Prostate gland (tissue), 2 donors: ENCODE data around the gene HBS1L. TPM values are rescaled to one million over a fixed set of nuclear protein-coding genes. Genes with fewer than 3 reads are reported as not detected.

Experiments
- DNase-seq: peaks from one replicate; pipeline ENCODE4 v3.0.0-alpha.2; 2019; ENCODE audit warnings: low spot score
- H3K27ac ChIP-seq, 2 donors: fragments of 200-600 bp; sonication (generic); 2 replicates each; pipeline ENCODE4 v1.5.1; 2017 to 2019
- H3K27me3 ChIP-seq: fragments of 200-600 bp; sonication (generic); replicated peaks from 2 replicates; pipeline ENCODE4 v1.5.1; 2019; ENCODE audit not compliant: insufficient read depth
- H3K36me3 ChIP-seq, 2 donors: fragments of 200-600 bp; sonication (generic); 1 replicate in 1 of 2; 2 replicates in 1 of 2; pipeline versions ENCODE4 v1.5.1 to v1.8.1; 2017 to 2019
- H3K4me1 ChIP-seq: fragments of 200-600 bp; sonication (generic); replicated peaks from 2 replicates; pipeline ENCODE4 v1.5.1; 2019
- H3K4me3 ChIP-seq, 2 donors: fragments of 200-600 bp; sonication (generic); 2 replicates each; pipeline ENCODE4 v1.5.1; 2017 to 2019
- H3K9me3 ChIP-seq: fragments of 200-600 bp; sonication (generic); 2 replicates; pipeline ENCODE4 v1.5.1; 2017
- POLR2A ChIP-seq: fragments of 450-650 bp; IDR thresholded peaks from one replicate; pipeline ENCODE4 v1.6.1; 2016; ENCODE audit warnings: antibody characterized with exemption, mild to moderate bottlenecking
- POLR2AphosphoS5 ChIP-seq: sonication (generic); formaldehyde crosslinking; IDR thresholded peaks from one replicate; pipeline ENCODE4 v1.6.1; 2017; ENCODE audit warnings: antibody characterized with exemption
- WGBS: methylation state at CpG from one replicate; pipeline ENCODE4 v1.1.5; 2018; 5-methylcytosine and 5-hydroxymethylcytosine counted together
- intact Hi-C: fragments of 100-400 bp; cut with DNase I; formaldehyde crosslinking; loops from one replicate; pipeline ENCODE4 v1.14.2; 2022
- total RNA-seq, 2 donors: library from RNA; depleted of rRNA; stranded (reverse); fragments of >200 nt; gene quantifications; one replicate each; pipeline ENCODE4 v1.1.0, GENCODE V29; 2016
- TF ChIP-seq, protein P1 (sequence below), 4 experiments: fragments of 200-600 bp in 2 of 4; fragments of 450-650 bp in 2 of 4; sonication (generic) in 2 of 4; IDR thresholded peaks; 1 replicate in 3 of 4; 2 replicates in 1 of 4; pipeline ENCODE4 v1.5.1; 2016 to 2019; ENCODE audit warnings: antibody characterized with exemption in 4 of 4, mild to moderate bottlenecking in 2 of 4, moderate library complexity in 2 of 4

Gene HBS1L
- total RNA-seq, 2 donors from 2014 or later, result 54.2 to 72.1 TPM

DNA sequence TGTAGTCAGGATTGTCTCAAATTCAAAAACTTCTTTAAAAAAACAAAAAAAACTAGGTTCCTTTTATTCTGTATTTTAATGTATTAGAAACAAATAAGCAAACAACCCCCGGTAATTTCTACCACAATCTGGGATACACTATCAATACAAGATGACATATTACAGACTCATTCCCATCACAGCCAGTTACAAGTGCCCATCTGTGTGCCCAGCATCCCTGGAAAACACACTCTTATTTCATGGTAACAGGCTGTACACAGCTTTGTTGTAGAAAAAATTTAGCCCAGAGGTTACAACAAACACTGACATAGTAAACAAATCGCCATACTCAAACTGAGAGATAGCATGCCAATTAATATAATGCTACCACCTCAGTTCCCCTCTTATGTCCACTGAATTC, 16.3 kb downstream of the HBS1L start:
- TF ChIP-seq POLR2AphosphoS5, result no peak
- no peak for TF ChIP-seq POLR2A
- TF ChIP-seq, protein P1, sequence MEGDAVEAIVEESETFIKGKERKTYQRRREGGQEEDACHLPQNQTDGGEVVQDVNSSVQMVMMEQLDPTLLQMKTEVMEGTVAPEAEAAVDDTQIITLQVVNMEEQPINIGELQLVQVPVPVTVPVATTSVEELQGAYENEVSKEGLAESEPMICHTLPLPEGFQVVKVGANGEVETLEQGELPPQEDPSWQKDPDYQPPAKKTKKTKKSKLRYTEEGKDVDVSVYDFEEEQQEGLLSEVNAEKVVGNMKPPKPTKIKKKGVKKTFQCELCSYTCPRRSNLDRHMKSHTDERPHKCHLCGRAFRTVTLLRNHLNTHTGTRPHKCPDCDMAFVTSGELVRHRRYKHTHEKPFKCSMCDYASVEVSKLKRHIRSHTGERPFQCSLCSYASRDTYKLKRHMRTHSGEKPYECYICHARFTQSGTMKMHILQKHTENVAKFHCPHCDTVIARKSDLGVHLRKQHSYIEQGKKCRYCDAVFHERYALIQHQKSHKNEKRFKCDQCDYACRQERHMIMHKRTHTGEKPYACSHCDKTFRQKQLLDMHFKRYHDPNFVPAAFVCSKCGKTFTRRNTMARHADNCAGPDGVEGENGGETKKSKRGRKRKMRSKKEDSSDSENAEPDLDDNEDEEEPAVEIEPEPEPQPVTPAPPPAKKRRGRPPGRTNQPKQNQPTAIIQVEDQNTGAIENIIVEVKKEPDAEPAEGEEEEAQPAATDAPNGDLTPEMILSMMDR (IDR thresholded peaks at IDR 0.05), result no peak
- WGBS, result 92% methylated on average over 2 of the region's 2 CpGs
- no peak overlapping the region for H3K4me3 ChIP-seq
- no peak for DNase-seq
- no peaks in the 10 kb centered on the region for H3K36me3 ChIP-seq
- H3K27me3 ChIP-seq, result no peaks in the 10 kb centered on the region
- H3K4me1 ChIP-seq, result no peaks in the 10 kb centered on the region
- H3K27ac ChIP-seq, result no peak overlapping the region
- intact Hi-C loops, result no loop called here
- H3K9me3 ChIP-seq, result no peaks in the 10 kb centered on the region

DNA sequence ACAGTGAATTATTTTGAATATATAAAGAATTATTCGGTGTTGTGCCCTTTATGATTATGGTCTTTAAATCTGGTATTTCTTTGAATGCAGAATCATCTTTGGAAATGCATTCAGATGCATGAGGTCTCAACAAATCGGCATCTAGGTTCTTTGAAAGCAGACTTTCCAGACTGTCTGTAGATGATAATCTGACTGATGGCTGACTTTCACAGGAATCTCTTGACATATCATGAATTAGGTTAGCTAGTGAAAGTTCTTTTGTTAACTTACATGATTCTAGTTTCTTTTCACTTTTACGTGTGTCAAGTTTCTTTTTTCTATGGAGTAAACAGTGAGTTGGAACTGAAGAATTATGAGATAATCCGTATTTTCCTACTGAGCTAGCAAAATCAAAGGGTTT, 17.1 kb downstream of the HBS1L start:
- intact Hi-C loops, result no loop called here
- H3K36me3 ChIP-seq, result no peaks in the 10 kb centered on the region

DNA sequence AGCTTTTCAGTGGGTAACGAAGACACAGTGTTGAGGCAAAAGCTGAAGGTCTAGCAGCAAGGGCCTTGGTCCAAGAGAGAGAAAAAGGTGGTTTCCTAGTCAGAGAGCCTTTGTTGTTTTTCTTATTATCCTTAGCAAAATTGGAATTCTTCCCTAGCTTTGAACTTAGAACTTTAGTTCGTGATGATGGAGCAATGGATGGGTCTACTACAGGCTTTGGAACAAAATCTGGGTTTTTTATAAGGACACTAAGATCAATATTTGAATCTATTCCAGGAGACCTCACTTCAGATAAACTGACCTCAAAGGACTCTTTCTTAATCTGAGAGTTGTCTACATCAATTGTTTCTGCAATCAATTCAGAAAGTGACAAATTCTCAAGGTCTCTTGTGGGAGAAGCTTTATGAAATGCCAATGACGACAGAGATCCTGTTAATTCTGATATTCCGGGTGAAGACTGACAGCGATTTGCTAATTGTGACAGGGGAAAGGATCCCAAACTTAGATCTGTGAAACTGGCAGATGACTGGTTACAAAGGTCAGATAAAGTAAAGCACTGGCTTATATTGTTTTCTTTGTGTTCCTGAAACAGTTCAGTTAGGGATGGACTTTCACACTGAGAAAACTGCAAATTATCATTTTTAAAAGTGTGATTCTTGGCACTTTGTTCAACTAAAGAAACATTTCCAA, 17.7 kb downstream of the HBS1L start:
- no peaks in the 10 kb centered on the region for H3K4me1 ChIP-seq
- no peak for DNase-seq
- no peaks in the 10 kb centered on the region for H3K9me3 ChIP-seq
- TF ChIP-seq POLR2A (no peak), POLR2AphosphoS5 (no peak)
- TF ChIP-seq, protein P1 (IDR thresholded peaks at IDR 0.05), result no peak
- intact Hi-C loops, result no loop called here
- H3K27me3 ChIP-seq, result no peaks in the 10 kb centered on the region
- H3K27ac ChIP-seq, result no peak overlapping the region
- WGBS, result 88% methylated on average over 5 of the region's 5 CpGs
- H3K4me3 ChIP-seq, result no peak overlapping the region
- no peaks in the 10 kb centered on the region for H3K36me3 ChIP-seq

More for the DNA sequence above, 17.1 kb downstream of the HBS1L start:
- Histone ChIP-seq H3K27ac (no peak overlapping the region), H3K9me3 (no peaks in the 10 kb centered on the region), H3K27me3 (no peaks in the 10 kb centered on the region), H3K4me3 (no peak overlapping the region), H3K4me1 (no peaks in the 10 kb centered on the region)
- DNase-seq, result no peak
- no peak for TF ChIP-seq POLR2A
- no peak for TF ChIP-seq POLR2AphosphoS5
- TF ChIP-seq, protein P1 (IDR thresholded peaks at IDR 0.05), result no peak
- WGBS, result 86% methylated on average over 4 of the region's 4 CpGs

DNA sequence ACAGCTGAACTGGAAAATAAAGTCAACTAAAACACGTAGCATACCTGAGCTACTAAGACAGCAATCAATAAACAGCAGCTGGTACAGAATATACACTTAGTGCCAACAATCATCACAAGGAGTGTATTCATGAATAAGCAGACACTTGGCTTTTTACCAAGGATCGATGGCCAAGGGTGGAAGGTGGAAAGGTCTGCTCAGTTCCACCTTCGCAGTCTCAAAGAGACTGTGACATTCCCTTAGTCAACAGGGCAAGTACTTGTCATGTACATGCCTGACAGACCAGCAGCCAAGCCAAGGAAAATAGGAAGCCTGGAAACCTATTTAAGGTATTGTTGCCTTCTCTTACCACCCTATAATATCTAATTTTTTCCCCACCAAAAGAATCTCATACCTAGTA, 21.4 kb downstream of the HBS1L start:
- 59% methylated on average over 3 of the region's 3 CpGs for WGBS
- Histone ChIP-seq H3K4me3 (no peak overlapping the region), H3K36me3 (no peaks in the 10 kb centered on the region), H3K27ac (no peak overlapping the region), H3K4me1 (no peaks in the 10 kb centered on the region), H3K27me3 (no peaks in the 10 kb centered on the region), H3K9me3 (no peaks in the 10 kb centered on the region)
- TF ChIP-seq, protein P1 (IDR thresholded peaks at IDR 0.05), result no peak
- TF ChIP-seq POLR2AphosphoS5, result no peak
- intact Hi-C loops, result no loop called here
- DNase-seq, result no peak

DNA sequence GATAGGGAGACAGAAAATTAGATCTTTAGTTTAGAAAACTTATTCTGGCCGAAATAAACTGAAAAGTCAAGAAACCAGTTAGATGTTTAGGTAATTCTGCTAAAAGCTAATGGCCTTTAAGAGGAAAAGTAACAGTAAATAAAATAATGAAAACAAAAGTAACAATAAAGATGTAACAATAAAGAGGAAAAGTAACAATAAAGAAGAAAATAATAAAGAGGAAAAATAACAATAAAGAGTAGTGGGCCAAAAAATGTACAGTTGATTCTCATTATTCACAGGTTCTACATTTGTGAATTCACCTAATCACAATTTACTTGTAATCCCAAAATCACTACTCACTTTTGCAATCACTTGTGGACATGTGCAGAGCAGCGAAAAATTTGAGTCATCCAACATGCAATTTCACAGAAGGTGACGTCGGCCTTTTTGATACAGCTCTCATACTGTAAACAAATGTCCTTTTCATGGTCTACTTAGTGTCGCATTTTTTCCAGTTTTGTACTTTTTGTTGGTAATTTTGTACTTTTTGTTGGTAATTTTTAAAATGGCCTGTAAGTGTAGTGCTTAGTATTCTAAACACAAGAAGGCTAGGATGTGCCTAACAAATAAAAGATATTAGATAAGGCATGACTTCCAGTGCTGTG, 24.0 kb downstream of the HBS1L start:
- no peaks in the 10 kb centered on the region for H3K36me3 ChIP-seq
- no peak for DNase-seq
- H3K4me1 ChIP-seq, result no peaks in the 10 kb centered on the region
- no peak overlapping the region for H3K4me3 ChIP-seq
- H3K27me3 ChIP-seq, result no peaks in the 10 kb centered on the region
- WGBS, result 86% methylated on average over 5 of the region's 5 CpGs
- intact Hi-C loops, result no loop called here
- TF ChIP-seq POLR2AphosphoS5, result no peak
- TF ChIP-seq, protein P1 (IDR thresholded peaks at IDR 0.05), result no peak
- TF ChIP-seq POLR2A, result no peak
- H3K27ac ChIP-seq, result no peak overlapping the region
- H3K9me3 ChIP-seq, result no peaks in the 10 kb centered on the region
